GM12891 (cell line): ENCODE results near the gene SMTNL2.

ENCODE experiments used
- PAX5 ChIP-seq: IDR thresholded peaks from 2 replicates; pipeline ENCODE4 v1.6.1; 2011; ENCODE audit warnings: low read length, moderate library complexity, mild to moderate bottlenecking; ENCODE audit not compliant: insufficient read depth, severe bottlenecking
- POLR2A ChIP-seq: IDR thresholded peaks from 2 replicates; pipeline ENCODE4 v1.6.1; 2011; ENCODE audit warnings: low read depth, low read length, control low read depth
- POLR2AphosphoS5 ChIP-seq: IDR thresholded peaks from 2 replicates; pipeline ENCODE4 v1.6.1; 2011; ENCODE audit warnings: low read depth, low read length, control low read depth
- POU2F2 ChIP-seq: IDR thresholded peaks from 2 replicates; pipeline ENCODE4 v1.6.1; 2011; ENCODE audit warnings: low read depth, mild to moderate bottlenecking, control low read depth, low read length, moderate library complexity
- SPI1 ChIP-seq: IDR thresholded peaks from 2 replicates; pipeline ENCODE4 v1.6.1; 2011; ENCODE audit warnings: low read depth, low read length, control low read depth
- TAF1 ChIP-seq: IDR thresholded peaks from 2 replicates; pipeline ENCODE4 v1.6.1; 2011; ENCODE audit warnings: low read depth, low read length, control low read depth

DNA sequence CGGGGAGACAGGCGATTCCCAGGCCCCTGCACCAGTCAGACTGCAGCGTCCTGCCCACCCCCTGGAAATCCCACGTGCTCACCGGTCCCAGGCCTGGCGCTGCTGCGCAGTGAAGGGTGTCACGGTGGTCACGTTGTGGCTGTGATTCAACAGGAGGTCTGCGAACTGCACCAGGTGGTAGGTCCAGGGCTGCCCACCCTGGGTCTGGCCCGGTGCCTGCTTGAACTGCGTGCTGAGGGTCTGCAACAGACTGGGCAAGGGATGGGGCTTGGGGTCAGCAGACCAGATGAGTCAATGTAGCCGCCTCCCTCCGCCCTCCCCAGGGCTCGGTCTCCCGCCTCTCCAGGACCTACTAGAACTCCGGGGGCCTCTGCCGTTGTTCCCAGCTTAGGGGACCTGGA is 36.3 kb upstream of the SMTNL2 start:
- TF ChIP-seq TAF1 (no peak), POLR2AphosphoS5 (no peak), POLR2A (no peak), SPI1 (no peak), POU2F2 (no peak), PAX5 (no peak)
